Left ventricle myocardium inferior (tissue), 1 donor: ENCODE results near the gene ARHGAP25. TPM values are rescaled to one million over a fixed set of nuclear protein-coding genes. Genes with fewer than 3 reads are reported as not detected.
"Not testable (repeated sequence)": the region's sequence is repeated elsewhere in the genome, so short reads cannot be mapped to it uniquely, and the experiment has no call there.

Experiments
- DNase-seq: peaks from one replicate; pipeline ENCODE4 v3.0.0-alpha.2; 2020
- H3K27ac ChIP-seq: fragments of 200-600 bp; replicated peaks from 2 replicates; pipeline ENCODE4 v1.8.0; 2021
- H3K27me3 ChIP-seq: fragments of 200-600 bp; 2 replicates; pipeline ENCODE4 v1.8.0; 2021; ENCODE audit warnings: low read depth
- H3K36me3 ChIP-seq: fragments of 200-600 bp; 2 replicates; pipeline ENCODE4 v1.8.0; 2021
- H3K4me1 ChIP-seq: fragments of 200-600 bp; 2 replicates; pipeline ENCODE4 v1.8.0; 2021
- H3K4me3 ChIP-seq: fragments of 200-600 bp; 2 replicates; pipeline ENCODE4 v1.8.0; 2021; ENCODE audit warnings: mild to moderate bottlenecking, moderate library complexity
- H3K9me3 ChIP-seq: fragments of 200-600 bp; replicated peaks from 2 replicates; pipeline ENCODE4 v1.8.0; 2021
- CTCF ChIP-seq: fragments of 200-600 bp; IDR thresholded peaks from 2 replicates; pipeline ENCODE4 v1.8.0; 2021; ENCODE audit warnings: antibody characterized with exemption, mild to moderate bottlenecking, borderline replicate concordance
- intact Hi-C: fragments of 100-400 bp; cut with micrococcal nuclease; formaldehyde crosslinking; loops from one replicate; pipeline ENCODE4 v1.11.0; 2022
- total RNA-seq: library from RNA; stranded (reverse); fragmentation: NEBNext Ultra II Directional; extraction: Animal tissue kit (Norgen Biotek cat#: 25700); gene quantifications from one replicate; pipeline ENCODE4 v1.2.1, GENCODE V29; 2021
- donor health status: DM: no; HTN: yes; CAD: no; lungs with severe emphysema.

ARHGAP25 gene
- total RNA-seq, 1 donor from 2014 or later: 5.3 TPM

DNA sequence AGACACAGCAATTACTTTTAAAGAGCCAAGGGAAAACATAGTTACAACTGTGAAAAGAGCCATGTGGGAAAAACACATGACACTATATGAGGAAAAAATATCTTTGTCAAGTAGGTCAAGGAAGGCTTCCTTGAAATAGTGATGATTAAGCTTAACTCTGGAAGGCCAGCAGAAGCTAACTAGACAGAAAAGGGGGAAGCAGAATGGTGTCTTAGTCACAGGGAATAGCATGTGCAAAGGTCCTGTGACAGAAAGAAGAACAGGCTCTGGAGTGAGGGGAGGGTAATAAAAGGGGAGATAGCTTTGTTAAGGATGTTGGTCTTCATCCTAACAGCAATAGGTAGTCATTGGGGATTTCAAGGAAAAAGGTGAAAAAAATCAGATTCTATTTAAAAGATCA lies 64.0 kb downstream of the ARHGAP25 start:
- H3K36me3 ChIP-seq: no peaks in the 10 kb centered on the region
- TF ChIP-seq CTCF: no peak
- no peak for DNase-seq
- H3K27ac ChIP-seq: no peak overlapping the region
- H3K4me1 ChIP-seq: peaks cover 22% of the 10 kb centered on the region
- H3K27me3 ChIP-seq: peaks cover 5% of the 10 kb centered on the region
- H3K4me3 ChIP-seq: no peak overlapping the region
- intact Hi-C loops: no loop called here
- H3K9me3 ChIP-seq: peaks cover 2% of the 10 kb centered on the region

DNA sequence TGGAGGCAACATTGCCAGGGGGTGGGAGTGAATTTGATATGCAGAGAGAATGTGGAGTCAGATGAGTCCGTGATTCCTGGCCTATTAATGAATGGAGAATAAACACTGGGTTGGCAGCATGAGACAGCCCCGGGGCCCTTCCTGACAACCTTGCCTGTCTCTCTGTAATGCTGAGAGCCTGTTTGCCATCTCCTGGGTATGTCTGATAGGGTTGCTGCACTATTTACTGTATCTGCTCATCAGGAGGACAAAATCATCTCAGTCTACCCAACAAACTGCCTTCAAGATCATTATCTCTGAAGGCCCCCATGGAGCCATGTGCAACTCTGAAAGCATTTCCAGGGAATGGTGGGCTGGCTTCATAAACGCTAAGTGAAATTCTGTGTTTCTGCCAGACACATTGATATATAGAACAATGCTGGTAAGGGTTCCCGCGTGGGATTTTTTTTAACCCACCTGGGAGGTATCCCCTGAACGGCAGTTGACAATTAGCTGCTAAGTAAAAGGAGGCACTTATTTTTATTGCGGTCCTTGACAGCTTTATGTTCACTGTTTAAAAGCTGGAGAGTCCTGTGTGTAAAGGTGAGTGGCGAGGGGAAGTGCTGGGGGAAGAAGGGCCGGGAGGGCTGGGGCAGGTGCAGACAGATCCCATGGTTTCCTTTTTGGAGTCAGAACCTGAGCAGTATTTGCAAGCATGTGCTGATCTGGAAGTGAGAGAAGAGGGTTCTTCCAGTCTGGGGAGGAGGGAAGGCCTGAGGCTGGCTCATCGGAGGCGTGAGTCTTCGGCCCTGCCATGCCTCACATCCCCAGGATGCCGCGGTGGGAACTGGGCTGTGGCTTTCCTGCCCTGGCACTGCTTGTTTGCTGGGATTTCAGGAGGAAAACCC lies 64.8 kb downstream of the ARHGAP25 start:
- TF ChIP-seq CTCF: no peak
- H3K27me3 ChIP-seq: peaks cover 5% of the 10 kb centered on the region
- peaks cover 22% of the 10 kb centered on the region for H3K4me1 ChIP-seq
- no peaks in the 10 kb centered on the region for H3K9me3 ChIP-seq
- no peak overlapping the region for H3K4me3 ChIP-seq
- intact Hi-C loops: no loop called here
- no peak for DNase-seq
- H3K36me3 ChIP-seq: no peaks in the 10 kb centered on the region
- no peak overlapping the region for H3K27ac ChIP-seq

- no peaks in the 10 kb centered on the region for H3K36me3 ChIP-seq
- H3K4me1 ChIP-seq: peaks cover 22% of the 10 kb centered on the region
- intact Hi-C loops: no loop called here
- H3K9me3 ChIP-seq: no peaks in the 10 kb centered on the region
- peaks cover 5% of the 10 kb centered on the region for H3K27me3 ChIP-seq
- DNase-seq: no peak
- no peak overlapping the region for H3K27ac ChIP-seq
- H3K4me3 ChIP-seq: no peak overlapping the region
- TF ChIP-seq CTCF: no peak
These were observed 65.4 kb downstream of the ARHGAP25 start for GRCh38 chr2:68800027-68800401.

DNA sequence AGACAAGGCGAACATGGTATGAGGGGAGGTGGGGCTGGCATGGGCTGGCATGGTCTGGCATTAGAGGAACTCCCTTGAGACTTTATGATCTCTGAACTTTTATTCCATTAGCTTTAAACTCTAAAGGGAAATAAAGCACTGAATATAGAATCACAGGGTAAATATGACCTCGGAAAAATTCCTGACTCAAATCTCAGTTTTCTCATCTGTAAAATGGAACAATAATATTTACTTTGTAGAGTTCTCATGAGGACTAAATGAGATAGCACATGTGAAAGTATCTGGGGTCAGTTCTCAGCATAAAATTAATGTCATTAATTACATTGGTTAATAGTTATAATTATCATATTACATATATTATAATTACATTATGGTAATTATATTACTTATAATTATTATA lies 65.9 kb downstream of the ARHGAP25 start:
- intact Hi-C loops: no loop called here
- Histone ChIP-seq H3K27me3 (peaks cover 5% of the 10 kb centered on the region), H3K27ac (no peak overlapping the region), H3K36me3 (no peaks in the 10 kb centered on the region), H3K4me3 (no peak overlapping the region), H3K9me3 (no peaks in the 10 kb centered on the region), H3K4me1 (peaks cover 21% of the 10 kb centered on the region)
- no peak for TF ChIP-seq CTCF
- no peak for DNase-seq

- DNase-seq, H3K27ac ChIP-seq, H3K27me3 ChIP-seq, H3K4me3 ChIP-seq, H3K9me3 ChIP-seq, H3K36me3 ChIP-seq, intact Hi-C loops: not testable (repeated sequence)
- peaks cover 15% of the 10 kb centered on the region for H3K4me1 ChIP-seq
These were observed 67.5 kb downstream of the ARHGAP25 start for GRCh38 chr2:68802161-68802560.

- Histone ChIP-seq H3K27ac (no peak overlapping the region), H3K27me3 (no peaks in the 10 kb centered on the region), H3K4me3 (no peak overlapping the region), H3K36me3 (peaks cover 8% of the 10 kb centered on the region), H3K9me3 (no peaks in the 10 kb centered on the region), H3K4me1 (peaks cover 5% of the 10 kb centered on the region)
- no peak for DNase-seq
- intact Hi-C loops: no loop called here
- TF ChIP-seq CTCF: no peak
These were observed 70.4 kb downstream of the ARHGAP25 start for GRCh38 chr2:68805025-68805424.
